Mesodermal cell (in vitro differentiated cells): ENCODE results near the gene PPP1R3F.

Source experiments
- H3K27ac ChIP-seq: 2 replicates; pipeline ENCODE4 v1.7.0; 2013; ENCODE audit warnings: mild to moderate bottlenecking, low read depth, low read length, moderate library complexity; ENCODE audit not compliant: severe bottlenecking
- H3K36me3 ChIP-seq: 2 replicates; pipeline ENCODE4 v1.7.1; 2013; ENCODE audit warnings: mild to moderate bottlenecking, low read length, moderate library complexity; ENCODE audit not compliant: control insufficient read depth, insufficient read depth
- H3K4me1 ChIP-seq: one replicate; pipeline ENCODE4 v1.7.1; 2013; ENCODE audit warnings: mild to moderate bottlenecking, low read length; ENCODE audit not compliant: insufficient read depth, control insufficient read depth, poor library complexity, severe bottlenecking
- H3K4me3 ChIP-seq: 2 replicates; pipeline ENCODE4 v1.7.0; 2013; ENCODE audit warnings: low read length, control low read depth, mild to moderate bottlenecking; ENCODE audit not compliant: insufficient read depth, poor library complexity, severe bottlenecking; ENCODE audit errors: extremely low read depth
- H3K9me3 ChIP-seq: 2 replicates; pipeline ENCODE4 v1.7.1; 2013; ENCODE audit warnings: mild to moderate bottlenecking, low read length, moderate library complexity; ENCODE audit not compliant: control insufficient read depth
- WGBS, 2 experiments: methylation state at CpG; one replicate each; pipeline ENCODE4 v1.1.5; 2013; ENCODE audit warnings: missing lambda C conversion rate in 2 of 2; ENCODE audit not compliant: insufficient coverage in 2 of 2; 5-methylcytosine and 5-hydroxymethylcytosine counted together

Gene PPP1R3F

GRCh38 chrX:49249071-49249470 is 20.5 kb upstream of the PPP1R3F start:
- Histone ChIP-seq H3K27ac (no peak overlapping the region), H3K36me3 (peaks cover 11% of the 10 kb centered on the region), H3K4me3 (no peak overlapping the region), H3K4me1 (no peaks in the 10 kb centered on the region), H3K9me3 (no peaks in the 10 kb centered on the region)
- 93 to 100% methylated on average over 1 to 3 of the region's 6 CpGs for WGBS, 2 experiments

- H3K9me3 ChIP-seq, result no peaks in the 10 kb centered on the region
- H3K27ac ChIP-seq, result no peak overlapping the region
- peaks cover 11% of the 10 kb centered on the region for H3K36me3 ChIP-seq
- H3K4me1 ChIP-seq, result no peaks in the 10 kb centered on the region
- 83 to 91% methylated on average over 1 to 6 of the region's 9 CpGs for WGBS, 2 experiments
- H3K4me3 ChIP-seq, result no peak overlapping the region
Observed at GRCh38 chrX:49249616-49250015, 20.0 kb upstream of the PPP1R3F start.

- no peak overlapping the region for H3K4me3 ChIP-seq
- 89 to 94% methylated on average over 9 to 11 of the region's 13 CpGs for WGBS, 2 experiments
- no peak overlapping the region for H3K27ac ChIP-seq
- H3K36me3 ChIP-seq, result peaks cover 11% of the 10 kb centered on the region
- H3K9me3 ChIP-seq, result no peaks in the 10 kb centered on the region
- no peaks in the 10 kb centered on the region for H3K4me1 ChIP-seq
Observed at GRCh38 chrX:49250066-49250465, 19.5 kb upstream of the PPP1R3F start.

GRCh38 chrX:49250578-49250977 is 19.0 kb upstream of the PPP1R3F start:
- H3K9me3 ChIP-seq, result no peaks in the 10 kb centered on the region
- H3K27ac ChIP-seq, result no peak overlapping the region
- WGBS, 2 experiments, result 90 to 100% methylated on average over 3 to 5 of the region's 9 CpGs

GRCh38 chrX:49251325-49251724 is 18.3 kb upstream of the PPP1R3F start:
- H3K27ac ChIP-seq, result no peak overlapping the region
- H3K4me3 ChIP-seq, result no peak overlapping the region
- WGBS, 2 experiments, result 100% methylated on average over 3 to 6 of the region's 13 CpGs
- no peaks in the 10 kb centered on the region for H3K4me1 ChIP-seq
- H3K9me3 ChIP-seq, result no peaks in the 10 kb centered on the region
- peaks cover 9% of the 10 kb centered on the region for H3K36me3 ChIP-seq

More at GRCh38 chrX:49250578-49250977, 19.0 kb upstream of the PPP1R3F start:
- H3K4me3 ChIP-seq, result no peak overlapping the region
- peaks cover 11% of the 10 kb centered on the region for H3K36me3 ChIP-seq
- H3K4me1 ChIP-seq, result no peaks in the 10 kb centered on the region

GRCh38 chrX:49254639-49255038 is 15.0 kb upstream of the PPP1R3F start:
- no peaks in the 10 kb centered on the region for H3K9me3 ChIP-seq
- H3K4me3 ChIP-seq, result no peak overlapping the region
- WGBS, 2 experiments, result 79 to 100% methylated on average over 2 of the region's 7 CpGs
- H3K36me3 ChIP-seq, result peaks cover 3% of the 10 kb centered on the region
- no peaks in the 10 kb centered on the region for H3K4me1 ChIP-seq
- no peak overlapping the region for H3K27ac ChIP-seq

- 90 to 100% methylated on average over 1 to 3 of the region's 9 CpGs for WGBS, 2 experiments
- no peak overlapping the region for H3K27ac ChIP-seq
- H3K36me3 ChIP-seq, result no peaks in the 10 kb centered on the region
- no peaks in the 10 kb centered on the region for H3K4me1 ChIP-seq
- H3K4me3 ChIP-seq, result no peak overlapping the region
- H3K9me3 ChIP-seq, result no peaks in the 10 kb centered on the region
Observed at GRCh38 chrX:49256268-49256995, 13.2 kb upstream of the PPP1R3F start.

- Histone ChIP-seq H3K27ac (no peak overlapping the region), H3K36me3 (no peaks in the 10 kb centered on the region), H3K4me3 (no peak overlapping the region), H3K4me1 (no peaks in the 10 kb centered on the region), H3K9me3 (no peaks in the 10 kb centered on the region)
- 90% methylated on average over 2 of the region's 14 CpGs; no CpG with 5 or more reads in 1 of the 2 experiments for WGBS, 2 experiments
Observed at GRCh38 chrX:49257074-49257790, 12.4 kb upstream of the PPP1R3F start.

- WGBS, 2 experiments, result 80 to 86% methylated on average over 2 to 5 of the region's 20 CpGs
- H3K36me3 ChIP-seq, result no peaks in the 10 kb centered on the region
- no peaks in the 10 kb centered on the region for H3K4me1 ChIP-seq
- H3K4me3 ChIP-seq, result no peak overlapping the region
- no peaks in the 10 kb centered on the region for H3K9me3 ChIP-seq
- H3K27ac ChIP-seq, result no peak overlapping the region
Observed at GRCh38 chrX:49257846-49258748, 11.5 kb upstream of the PPP1R3F start.

- Histone ChIP-seq H3K4me1 (no peaks in the 10 kb centered on the region), H3K27ac (no peak overlapping the region), H3K36me3 (no peaks in the 10 kb centered on the region), H3K4me3 (no peak overlapping the region), H3K9me3 (no peaks in the 10 kb centered on the region)
- 100% methylated on average over 1 of the region's 5 CpGs; no CpG with 5 or more reads in 1 of the 2 experiments for WGBS, 2 experiments
Observed at GRCh38 chrX:49258749-49259124, 10.9 kb upstream of the PPP1R3F start.
